Stimulated activated CD8-positive, alpha-beta memory T cell treated with anti-CD3 and anti-CD28 coated beads, Interleukin-15, amount 100 ng/mL, for 4 hours (primary cell): Measurements from ENCODE around the gene SPIRE2.

ENCODE experiments used
- DNase-seq, 2 donors: peaks; one replicate each; pipeline ENCODE4 v3.0.0-alpha.2; 2020; ENCODE audit warnings: low read depth in 2 of 2

SPIRE2 gene

GRCh38 chr16:89895482-89896250 lies 67.4 kb downstream of the SPIRE2 start:
- no peak for DNase-seq

DNA sequence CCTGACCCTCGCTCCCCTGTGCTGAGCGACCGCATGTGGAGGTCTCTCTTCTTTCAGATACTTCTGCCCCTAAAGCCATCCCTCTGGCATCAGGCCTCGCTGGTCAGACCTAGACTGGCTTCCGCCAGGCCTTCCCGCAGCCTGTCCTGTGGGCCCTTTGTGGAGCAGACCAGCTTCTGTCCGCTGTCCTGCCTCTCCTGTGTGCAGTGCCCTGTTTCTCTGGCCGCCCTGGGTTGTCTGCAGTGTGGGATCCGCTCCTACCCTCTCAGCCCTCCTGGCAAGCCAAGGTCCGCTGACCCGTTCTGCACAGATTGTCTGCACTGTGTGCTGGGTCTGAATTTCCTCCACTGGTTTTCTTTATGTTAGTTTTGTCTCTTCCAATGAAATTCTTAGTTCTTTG lies 68.9 kb downstream of the SPIRE2 start:
- no peak for DNase-seq

DNA sequence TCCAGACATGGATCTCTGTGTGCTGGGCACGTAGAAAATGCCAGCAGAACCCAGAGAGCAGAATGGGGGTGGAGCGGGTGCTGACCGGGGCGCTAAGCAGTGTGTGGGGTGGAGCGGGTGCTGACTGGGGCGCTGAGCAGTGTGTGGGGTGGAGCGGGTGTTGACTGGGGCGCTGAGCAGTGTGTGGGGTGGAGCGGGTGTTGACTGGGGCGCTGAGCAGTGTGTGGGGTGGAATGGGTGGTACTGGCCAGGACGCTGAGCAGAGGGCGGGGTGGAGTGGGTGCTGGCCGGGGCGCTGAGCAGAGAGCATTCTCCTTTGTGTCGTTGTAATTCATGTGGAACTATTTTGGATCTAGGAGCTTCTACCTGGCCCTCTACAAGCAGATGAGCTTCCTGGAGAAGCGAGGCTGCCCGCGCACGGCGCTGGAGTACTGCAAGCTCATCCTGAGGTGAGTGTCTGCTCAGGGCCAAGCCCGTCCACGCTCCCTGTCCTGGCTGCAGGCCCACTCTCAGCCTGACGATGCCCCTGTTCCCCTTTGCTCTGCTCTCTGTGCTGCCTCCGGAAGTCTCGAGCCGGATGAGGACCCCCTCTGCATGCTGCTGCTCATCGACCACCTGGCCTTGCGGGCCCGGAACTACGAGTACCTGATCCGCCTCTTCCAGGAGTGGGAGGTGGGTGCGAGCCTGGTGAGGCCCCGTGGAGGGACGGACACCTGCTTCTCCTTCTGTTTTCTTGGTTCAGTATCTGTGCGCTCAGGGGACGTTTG lies 70.1 kb downstream of the SPIRE2 start:
- no peak for DNase-seq

GRCh38 chr16:89899879-89900481 lies 71.7 kb downstream of the SPIRE2 start:
- no peak for DNase-seq

GRCh38 chr16:89900885-89901284 lies 72.6 kb downstream of the SPIRE2 start:
- no peak for DNase-seq

DNA sequence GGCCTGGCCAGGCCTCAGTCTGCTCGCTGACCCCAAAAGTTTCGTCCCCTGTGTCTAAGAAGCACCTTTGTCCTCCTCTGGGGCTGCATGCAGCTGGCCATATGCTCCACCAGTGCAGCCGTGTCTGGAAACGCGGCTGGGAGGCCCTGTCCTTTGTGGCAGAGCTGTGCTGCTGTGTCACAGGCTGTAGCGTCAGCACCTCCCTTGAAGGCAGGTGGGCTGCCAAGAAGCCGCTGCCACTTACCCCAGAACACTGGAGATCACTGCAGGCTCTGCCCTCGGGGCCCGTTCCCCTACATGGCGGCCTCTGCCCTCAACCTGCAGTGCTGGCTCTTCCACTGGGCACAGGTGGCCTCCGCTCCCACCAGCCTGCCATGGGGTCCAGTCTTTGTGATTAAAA lies 74.7 kb downstream of the SPIRE2 start:
- no peak for DNase-seq

DNA sequence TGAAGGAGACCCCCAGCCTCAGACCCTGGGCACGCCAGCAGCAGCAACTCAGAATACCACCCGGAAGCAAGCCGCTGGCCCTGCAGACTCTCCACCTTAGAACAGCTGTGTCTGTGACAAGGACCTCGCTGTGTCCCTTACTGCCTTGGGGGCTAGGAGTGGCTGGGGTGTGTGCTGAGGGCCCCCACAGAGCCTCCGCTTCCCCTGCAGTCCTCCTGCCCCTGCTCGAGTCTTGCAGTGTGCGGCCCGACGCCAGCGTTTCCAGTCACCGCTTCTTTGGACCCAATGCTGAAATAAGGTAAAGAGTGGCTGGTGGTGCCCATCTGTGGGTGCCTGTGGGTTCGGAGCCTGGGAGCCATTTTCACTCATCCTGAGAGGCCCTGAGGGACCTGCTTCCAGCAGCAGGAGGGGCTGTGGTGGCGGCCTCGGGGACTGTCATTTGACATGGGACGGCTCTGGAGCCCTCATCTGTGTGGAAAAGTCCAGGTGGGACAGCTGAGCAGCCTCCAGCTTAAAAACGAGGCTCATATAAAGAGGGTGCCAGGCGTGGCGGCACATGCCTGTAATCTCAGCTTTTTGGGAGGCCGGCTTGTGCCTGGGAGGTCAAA lies 75.7 kb downstream of the SPIRE2 start:
- no peak for DNase-seq

DNA sequence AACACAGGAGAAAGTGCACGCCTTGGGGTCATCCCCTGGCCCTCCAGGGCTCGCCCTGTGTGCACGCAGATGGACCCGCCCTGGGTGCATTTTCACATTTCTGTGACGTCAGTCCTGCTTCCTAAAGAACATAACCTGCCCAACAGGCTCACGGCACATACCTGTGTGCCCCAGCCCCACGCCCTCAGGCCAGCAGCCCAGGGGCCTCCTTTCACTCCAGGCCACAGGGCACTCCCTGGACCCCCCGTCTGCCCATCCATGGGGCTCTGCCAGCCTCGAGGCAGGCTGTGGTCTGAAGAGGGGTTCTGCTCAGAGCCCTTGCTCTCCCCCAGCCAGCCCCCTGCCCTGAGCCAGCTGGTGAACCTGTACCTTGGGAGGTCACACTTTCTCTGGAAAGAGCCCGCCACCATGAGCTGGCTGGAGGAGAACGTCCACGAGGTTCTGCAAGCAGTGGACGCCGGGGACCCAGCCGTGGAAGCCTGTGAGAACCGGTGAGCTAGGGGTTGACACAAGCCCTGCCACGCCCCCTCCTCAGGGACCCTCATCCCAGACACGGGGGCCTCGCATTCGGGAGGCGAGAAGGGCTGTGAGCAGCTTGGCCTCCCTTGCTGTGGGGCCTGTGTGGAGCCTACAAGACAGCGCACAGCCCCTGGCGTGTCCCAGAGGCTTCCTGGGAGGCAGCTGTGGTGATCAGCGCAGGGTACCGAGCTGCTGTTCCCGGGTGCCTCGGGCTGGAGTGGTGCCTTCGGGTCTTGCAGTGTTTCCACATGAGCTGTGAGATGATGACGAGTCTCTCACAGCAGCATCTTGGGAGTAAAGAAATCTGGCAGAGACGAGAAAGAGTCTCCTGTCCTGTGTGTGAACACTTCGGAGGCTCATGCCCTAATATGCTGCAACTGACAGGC lies 76.6 kb downstream of the SPIRE2 start:
- DNase-seq, result no peak

- no peak for DNase-seq
These were observed 77.3 kb downstream of the SPIRE2 start for GRCh38 chr16:89905511-89906139.

GRCh38 chr16:89906140-89907025 lies 78.1 kb downstream of the SPIRE2 start:
- DNase-seq, result no peak

DNA sequence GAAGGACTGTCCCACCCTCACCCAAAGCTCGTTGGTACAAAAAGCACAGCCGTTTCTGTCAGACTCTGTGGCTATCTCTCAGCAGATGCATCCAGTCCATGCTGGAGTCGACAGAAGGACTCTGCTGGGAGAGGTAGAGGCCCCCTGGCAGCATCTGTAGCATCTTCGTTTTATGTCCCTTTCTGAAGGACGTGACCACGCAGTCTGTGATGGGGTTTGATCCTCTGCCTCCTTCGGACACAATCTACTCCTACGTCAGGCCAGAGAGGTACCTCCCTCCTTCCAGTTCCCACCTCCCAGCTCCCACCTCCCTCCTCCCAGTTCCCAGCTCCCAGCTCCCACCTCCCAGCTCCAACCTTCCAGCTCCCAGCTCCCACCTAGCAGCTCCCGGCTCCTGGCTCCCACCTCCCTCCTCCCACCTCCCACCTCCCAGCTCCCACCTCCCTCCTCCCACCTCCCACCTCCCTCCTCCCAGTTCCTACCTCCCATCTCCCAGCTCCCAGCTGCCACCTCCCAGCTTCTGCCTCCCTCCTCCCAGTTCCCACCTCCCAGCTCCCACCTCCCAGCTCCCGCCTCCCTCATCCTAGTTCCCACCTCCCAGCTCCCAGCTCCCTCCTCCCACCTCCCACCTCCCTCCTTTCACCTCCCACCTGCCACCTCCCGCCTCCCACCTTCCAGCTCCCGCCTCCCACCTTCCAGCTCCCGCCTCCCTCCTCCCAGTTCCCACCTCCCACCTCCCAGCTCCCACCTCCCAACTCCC lies 79.0 kb downstream of the SPIRE2 start:
- DNase-seq, result no peak

DNA sequence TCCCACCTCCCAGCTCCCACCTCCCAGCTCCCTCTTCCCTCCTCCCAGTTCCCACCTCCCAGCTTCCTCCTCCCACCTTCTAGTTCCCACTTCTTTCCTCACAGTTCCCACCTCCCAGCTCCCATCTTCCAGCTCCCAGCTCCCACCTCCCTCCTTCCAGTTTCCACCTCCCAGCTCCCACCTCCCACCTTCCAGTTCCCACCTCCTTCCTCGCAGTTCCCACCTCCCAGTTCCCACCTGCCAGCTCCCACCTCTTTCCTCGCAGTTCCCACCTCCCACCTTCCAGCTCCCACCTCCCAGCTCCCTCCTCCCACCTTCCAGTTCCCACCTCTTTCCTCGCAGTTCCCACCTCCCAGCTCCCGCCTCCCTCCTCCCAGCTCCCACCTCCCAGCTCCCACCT lies 80.0 kb downstream of the SPIRE2 start:
- DNase-seq, result no peak

DNA sequence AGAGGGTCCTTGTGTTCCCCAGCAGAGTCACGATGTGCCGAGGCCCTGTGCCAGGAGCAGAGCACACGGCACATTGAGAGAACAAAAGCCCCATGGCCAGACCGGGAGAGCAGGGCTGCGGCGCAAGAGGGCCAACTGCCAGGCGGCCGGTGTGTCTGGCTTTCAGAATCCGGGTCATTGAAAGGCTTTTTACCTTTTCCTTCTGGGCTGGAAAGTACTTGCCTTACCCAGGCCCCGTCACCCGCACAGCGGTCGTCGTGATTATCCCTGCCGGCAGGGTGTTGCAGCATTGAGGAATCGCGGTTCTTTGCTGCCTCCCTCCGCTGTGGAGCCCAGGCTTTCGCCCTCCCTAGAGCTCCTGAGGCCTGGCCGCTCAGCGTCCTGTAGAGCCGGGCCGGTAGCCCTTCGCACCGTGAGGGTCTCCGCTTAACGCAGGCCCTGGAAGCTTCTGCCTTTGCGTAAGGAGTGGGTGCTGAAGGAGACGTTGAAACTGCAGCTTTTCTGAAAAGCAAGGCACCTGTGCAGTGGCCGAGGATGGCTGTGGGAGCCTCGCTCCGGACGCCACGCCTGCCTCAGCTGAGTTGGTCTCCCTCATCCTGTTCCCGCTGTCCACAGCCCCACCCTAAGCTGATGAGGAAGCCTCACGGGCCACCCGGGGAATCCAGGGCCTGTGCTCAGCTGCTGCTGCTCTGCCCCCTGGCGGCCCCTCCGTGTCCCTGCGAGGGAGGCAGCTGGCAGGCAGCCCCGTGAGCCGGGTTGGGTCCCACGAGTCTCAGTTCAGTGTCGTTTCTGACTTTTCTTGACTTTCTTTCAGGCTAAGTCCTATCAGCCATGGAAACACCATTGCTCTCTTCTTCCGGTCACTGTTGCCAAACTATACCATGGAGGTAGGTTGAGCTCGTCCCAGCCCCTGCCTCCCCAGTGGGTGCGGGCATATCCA lies 81.8 kb downstream of the SPIRE2 start:
- peak; percentile 24 to 41 for DNase-seq

- DNase-seq, result no peak
These were observed 82.6 kb downstream of the SPIRE2 start for GRCh38 chr16:89910717-89911354.

- no peak for DNase-seq
These were observed 83.1 kb downstream of the SPIRE2 start for GRCh38 chr16:89911375-89911774.

- DNase-seq, result no peak
These were observed 83.9 kb downstream of the SPIRE2 start for GRCh38 chr16:89912143-89912542.

DNA sequence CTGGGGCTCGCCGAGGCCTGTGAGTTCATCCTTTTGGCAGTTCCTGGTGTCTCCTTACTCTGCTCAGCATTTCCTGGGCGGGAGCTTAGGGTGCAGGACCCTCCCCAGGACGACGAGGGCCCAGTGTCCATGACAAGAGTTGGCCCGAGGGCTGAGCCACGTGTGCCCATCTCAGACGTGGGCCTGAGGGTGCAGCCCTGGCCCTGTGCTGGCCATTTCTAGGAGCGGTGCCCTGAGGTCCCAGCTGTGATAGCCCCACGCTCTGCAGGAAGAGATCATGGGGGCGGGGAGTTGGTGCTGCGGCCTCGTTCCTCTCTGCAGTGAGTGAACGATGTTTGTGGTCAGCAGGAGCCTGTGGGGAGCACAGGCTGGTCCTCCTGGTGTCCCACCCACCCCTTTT lies 84.4 kb downstream of the SPIRE2 start:
- no peak for DNase-seq
